Measurements from ENCODE around the gene FAM163B. TPM values are rescaled to one million over a fixed set of nuclear protein-coding genes. Genes with fewer than 3 reads are reported as not detected.

The FAM163B gene
- total RNA-seq, 1 experiment from 2014 or later = not detected

- no peak for TF ChIP-seq CTCF (IDR thresholded peaks at IDR 0.05; ENCODE audit: unreplicated experiment)
- no peaks in the 10 kb centered on the region for H3K9me3 Mint-ChIP-seq (ENCODE audit: low read depth, unreplicated experiment)
- no TSS peak for BruUV-seq (replicated peaks)
- H3K4me1 Mint-ChIP-seq (ENCODE audit: low read depth, unreplicated experiment) = no peaks in the 10 kb centered on the region
- intact Hi-C loops (cut with micrococcal nuclease; ENCODE audit: unreplicated experiment) = no loop called here
- H3K4me3 Mint-ChIP-seq (ENCODE audit: low read depth, unreplicated experiment) = no peak overlapping the region
- no peak for DNase-seq
- H3K27ac Mint-ChIP-seq (ENCODE audit: unreplicated experiment) = no peak overlapping the region
- peaks cover 58% of the 10 kb centered on the region for H3K27me3 Mint-ChIP-seq (ENCODE audit: unreplicated experiment)
- H3K36me3 Mint-ChIP-seq (ENCODE audit: insufficient read depth, unreplicated experiment) = no peaks in the 10 kb centered on the region
- CTCF ChIA-PET = no interaction called here
Observed at GRCh38 chr9:133603135-133603927, 5.9 kb downstream of the FAM163B start.

GRCh38 chr9:133602277-133602676 is 6.9 kb downstream of the FAM163B start:
- H3K27me3 Mint-ChIP-seq (ENCODE audit: unreplicated experiment) = peaks cover 57% of the 10 kb centered on the region
- CTCF ChIA-PET = no interaction called here
- no peak overlapping the region for H3K4me3 Mint-ChIP-seq (ENCODE audit: low read depth, unreplicated experiment)
- no peak overlapping the region for H3K27ac Mint-ChIP-seq (ENCODE audit: unreplicated experiment)
- no peak for DNase-seq
- H3K9me3 Mint-ChIP-seq (ENCODE audit: low read depth, unreplicated experiment) = peaks cover under 1% of the 10 kb centered on the region
- H3K36me3 Mint-ChIP-seq (ENCODE audit: insufficient read depth, unreplicated experiment) = no peaks in the 10 kb centered on the region
- no TSS peak for BruUV-seq (replicated peaks)
- no peaks in the 10 kb centered on the region for H3K4me1 Mint-ChIP-seq (ENCODE audit: low read depth, unreplicated experiment)
- intact Hi-C loops (cut with micrococcal nuclease; ENCODE audit: unreplicated experiment) = no loop called here
- TF ChIP-seq CTCF (IDR thresholded peaks at IDR 0.05; ENCODE audit: unreplicated experiment) = no peak

- intact Hi-C loops (cut with micrococcal nuclease; ENCODE audit: unreplicated experiment) = no loop called here
- CTCF ChIA-PET = no interaction called here
- Mint-ChIP-seq H3K27ac (ENCODE audit: unreplicated experiment) (no peak overlapping the region), H3K27me3 (ENCODE audit: unreplicated experiment) (peaks cover 57% of the 10 kb centered on the region), H3K4me3 (ENCODE audit: low read depth, unreplicated experiment) (no peak overlapping the region), H3K4me1 (ENCODE audit: low read depth, unreplicated experiment) (no peaks in the 10 kb centered on the region), H3K36me3 (ENCODE audit: insufficient read depth, unreplicated experiment) (no peaks in the 10 kb centered on the region), H3K9me3 (ENCODE audit: low read depth, unreplicated experiment) (peaks cover 4% of the 10 kb centered on the region)
- no peak for DNase-seq
- no TSS peak for BruUV-seq (replicated peaks)
- TF ChIP-seq CTCF (IDR thresholded peaks at IDR 0.05; ENCODE audit: unreplicated experiment) = no peak
Observed at GRCh38 chr9:133601746-133602145, 7.4 kb downstream of the FAM163B start.

GRCh38 chr9:133600739-133601138 is 8.4 kb downstream of the FAM163B start:
- no peak for TF ChIP-seq CTCF (IDR thresholded peaks at IDR 0.05; ENCODE audit: unreplicated experiment)
- BruUV-seq (replicated peaks) = no TSS peak
- H3K36me3 Mint-ChIP-seq (ENCODE audit: insufficient read depth, unreplicated experiment) = no peaks in the 10 kb centered on the region

More at GRCh38 chr9:133600739-133601138, 8.4 kb downstream of the FAM163B start:
- H3K27me3 Mint-ChIP-seq (ENCODE audit: unreplicated experiment) = peaks cover 57% of the 10 kb centered on the region
- CTCF ChIA-PET = no interaction called here
- no peaks in the 10 kb centered on the region for H3K4me1 Mint-ChIP-seq (ENCODE audit: low read depth, unreplicated experiment)
- no peak overlapping the region for H3K4me3 Mint-ChIP-seq (ENCODE audit: low read depth, unreplicated experiment)
- H3K27ac Mint-ChIP-seq (ENCODE audit: unreplicated experiment) = no peak overlapping the region
- H3K9me3 Mint-ChIP-seq (ENCODE audit: low read depth, unreplicated experiment) = peaks cover 4% of the 10 kb centered on the region
- no peak for DNase-seq
- intact Hi-C loops (cut with micrococcal nuclease; ENCODE audit: unreplicated experiment) = no loop called here

Measured in Calu3 (cell line).